Activated CD4-positive, alpha-beta T cell treated with anti-CD3 and anti-CD28 coated beads, Interleukin-2, amount 50 U/mL, for 1 hour (primary cell): Measurements from ENCODE around the gene IRF2.
"Not testable (repeated sequence)": the region's sequence is repeated elsewhere in the genome, so short reads cannot be mapped to it uniquely, and the experiment has no call there.

ENCODE experiments used
- DNase-seq: peaks from one replicate; pipeline ENCODE4 v3.0.0-alpha.2; 2020

The IRF2 gene

GRCh38 chr4:184358521-184359232 lies 115.7 kb downstream of the IRF2 start:
- no peak for DNase-seq

- no peak for DNase-seq
Observed at GRCh38 chr4:184357772-184358171, 116.6 kb downstream of the IRF2 start.

GRCh38 chr4:184357165-184357564 lies 117.2 kb downstream of the IRF2 start:
- no peak for DNase-seq

- DNase-seq: no peak
Observed at GRCh38 chr4:184356366-184356765, 118.0 kb downstream of the IRF2 start.

- DNase-seq: no peak
Observed at GRCh38 chr4:184355857-184356256, 118.5 kb downstream of the IRF2 start.

- DNase-seq: no peak
Observed at GRCh38 chr4:184355111-184355604, 119.2 kb downstream of the IRF2 start.

- DNase-seq: no peak
Observed at GRCh38 chr4:184352891-184353290, 121.5 kb downstream of the IRF2 start.

- DNase-seq: no peak
Observed at GRCh38 chr4:184351560-184352451, 122.5 kb downstream of the IRF2 start.

- no peak for DNase-seq
Observed at GRCh38 chr4:184350964-184351363, 123.4 kb downstream of the IRF2 start.

GRCh38 chr4:184350213-184350817 lies 124.0 kb downstream of the IRF2 start:
- DNase-seq: no peak

GRCh38 chr4:184349283-184350039 lies 124.9 kb downstream of the IRF2 start:
- no peak for DNase-seq

- no peak for DNase-seq
Observed at GRCh38 chr4:184348311-184349233, 125.8 kb downstream of the IRF2 start.

- no peak for DNase-seq
Observed at GRCh38 chr4:184347251-184348239, 126.8 kb downstream of the IRF2 start.

GRCh38 chr4:184346682-184347081 lies 127.7 kb downstream of the IRF2 start:
- DNase-seq: no peak

GRCh38 chr4:184346273-184346672 lies 128.1 kb downstream of the IRF2 start:
- not testable (repeated sequence) for DNase-seq

- DNase-seq: no peak
Observed at GRCh38 chr4:184345573-184345922, 128.8 kb downstream of the IRF2 start.

GRCh38 chr4:184344899-184345572 lies 129.3 kb downstream of the IRF2 start:
- DNase-seq: no peak

GRCh38 chr4:184344435-184344834 lies 129.9 kb downstream of the IRF2 start:
- DNase-seq: no peak

- peak; percentile 23 for DNase-seq
Observed at GRCh38 chr4:184343502-184344177, 130.7 kb downstream of the IRF2 start.
